Cerebellar cortex (tissue), 1 donor: ENCODE data around the gene LRRC8E.
"Not testable (repeated sequence)": the region's sequence is repeated elsewhere in the genome, so short reads cannot be mapped to it uniquely, and the experiment has no call there.

ENCODE experiments used
- DNase-seq: peaks from one replicate; pipeline ENCODE4 v3.0.0-alpha.2; 2015; ENCODE audit warnings: low spot score

The LRRC8E gene

GRCh38 chr19:7920519-7921301 lies 32.4 kb downstream of the LRRC8E start:
- peak; percentile 95 for DNase-seq

- no peak for DNase-seq
Observed at GRCh38 chr19:7921302-7921966, 33.1 kb downstream of the LRRC8E start.

GRCh38 chr19:7921967-7922835 lies 33.9 kb downstream of the LRRC8E start:
- DNase-seq: no peak

GRCh38 chr19:7922836-7923195 lies 34.5 kb downstream of the LRRC8E start:
- no peak for DNase-seq

GRCh38 chr19:7923295-7924191 lies 35.2 kb downstream of the LRRC8E start:
- no peak for DNase-seq

- no peak for DNase-seq
Observed at GRCh38 chr19:7924241-7924640, 35.9 kb downstream of the LRRC8E start.

- DNase-seq: no peak
Observed at GRCh38 chr19:7924651-7925170, 36.4 kb downstream of the LRRC8E start.

- peak; percentile 69 for DNase-seq
Observed at GRCh38 chr19:7925171-7925851, 37.0 kb downstream of the LRRC8E start.

GRCh38 chr19:7926021-7926726 lies 37.9 kb downstream of the LRRC8E start, which contains the start of gene CTXN1:
Gene CTXN1 (minus strand): TSS chr19:7926135. CDS start chr19:7925538, 597 bp downstream.
- no peak for DNase-seq

GRCh38 chr19:7926727-7927604 lies 38.7 kb downstream of the LRRC8E start:
- no peak for DNase-seq

- DNase-seq: no peak
Observed at GRCh38 chr19:7927605-7928333, 39.5 kb downstream of the LRRC8E start.

GRCh38 chr19:7928334-7928706 lies 40.0 kb downstream of the LRRC8E start:
- DNase-seq: no peak

- no peak for DNase-seq
Observed at GRCh38 chr19:7928741-7929701, 40.7 kb downstream of the LRRC8E start.

GRCh38 chr19:7930030-7930429 lies 41.7 kb downstream of the LRRC8E start:
- DNase-seq: not testable (repeated sequence)

GRCh38 chr19:7930765-7931164 lies 42.5 kb downstream of the LRRC8E start:
- DNase-seq: no peak

- no peak for DNase-seq
Observed at GRCh38 chr19:7931221-7932061, 43.1 kb downstream of the LRRC8E start.
